ENCODE results near the gene HEBP1.

Gene HEBP1

DNA sequence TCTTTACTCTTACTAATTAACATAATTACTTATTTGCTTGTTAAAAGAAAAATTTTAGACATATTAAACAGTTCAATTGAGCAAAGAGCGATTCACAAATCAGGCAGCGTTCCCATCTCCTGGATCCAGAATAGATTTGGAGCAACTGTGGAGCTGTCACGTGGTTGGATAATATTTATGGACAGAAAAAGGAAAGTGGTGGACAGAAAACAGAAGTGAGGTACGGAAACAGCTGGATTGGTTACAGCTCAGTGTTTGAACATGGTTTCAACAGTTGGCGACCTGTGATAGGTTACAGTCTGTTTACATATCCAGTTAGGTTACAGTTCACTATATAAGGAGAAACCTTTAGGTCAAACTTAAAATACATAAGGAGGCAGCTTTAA is 24.5 kb upstream of the HEBP1 start:
- H3K27ac ChIP-seq (ENCODE audit: low read length): no peak overlapping the region
- H3K36me3 ChIP-seq (ENCODE audit: control insufficient read depth, insufficient read depth, low read length): no peaks in the 10 kb centered on the region
- 0 out of 2 replicates have a peak, but pooled peaks cover 2% of the 10 kb centered on the region for H3K4me1 ChIP-seq (ENCODE audit: control insufficient read depth, insufficient read depth, low read length)
- H3K27me3 ChIP-seq (ENCODE audit: control insufficient read depth, insufficient read depth, low read length): peaks cover 1% of the 10 kb centered on the region; the same call in 1 of the 2 replicates
- H3K9me3 ChIP-seq (ENCODE audit: control insufficient read depth, insufficient read depth, low read length): no peaks in the 10 kb centered on the region
- WGBS (ENCODE audit: insufficient coverage, insufficient read length): no CpG with 5 or more reads among the region's 5 CpGs
- no peak overlapping the region for H3K4me3 ChIP-seq (ENCODE audit: low read length)
- DNase-seq (ENCODE audit: low read depth, low spot score): no peak

DNA sequence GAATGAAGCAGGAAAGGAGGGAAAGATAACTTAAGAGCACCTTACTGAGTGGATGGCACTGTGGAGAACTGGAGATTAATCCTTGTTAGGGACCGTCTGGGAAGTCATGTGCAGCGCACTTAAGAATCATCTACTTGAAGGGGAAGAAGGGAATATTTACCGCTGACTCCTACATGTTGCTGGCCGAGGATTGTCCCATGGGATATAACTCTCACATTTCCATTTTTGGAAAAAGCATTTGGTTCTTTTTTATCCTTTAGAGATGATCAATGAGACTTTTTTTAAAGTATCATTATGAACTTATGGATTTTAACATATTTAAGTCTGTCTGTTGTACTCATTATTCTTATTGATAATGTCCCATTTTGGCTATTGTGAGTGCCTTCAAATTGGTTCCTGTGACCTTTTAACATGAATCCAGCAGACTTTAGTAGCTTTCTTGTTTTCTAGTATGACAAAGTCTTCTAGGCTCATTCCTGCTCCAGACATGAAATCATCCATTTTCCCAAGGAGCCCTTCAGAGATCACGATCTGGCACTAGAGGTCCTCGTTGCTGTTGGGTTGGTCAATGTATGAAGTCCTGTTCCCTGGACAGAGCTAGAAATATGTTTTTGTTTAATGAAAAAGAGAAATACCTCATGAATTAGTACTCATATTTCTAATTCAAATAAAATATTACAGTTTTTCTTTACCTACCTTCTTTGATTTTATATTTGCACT is 23.9 kb upstream of the HEBP1 start:
- H3K9me3 ChIP-seq (ENCODE audit: control insufficient read depth, insufficient read depth, low read length): no peaks in the 10 kb centered on the region
- no CpG with 5 or more reads among the region's 6 CpGs for WGBS (ENCODE audit: insufficient coverage, insufficient read length)
- H3K4me1 ChIP-seq (ENCODE audit: control insufficient read depth, insufficient read depth, low read length): 0 out of 2 replicates have a peak, but pooled peaks cover under 1% of the 10 kb centered on the region
- no peak overlapping the region for H3K27ac ChIP-seq (ENCODE audit: low read length)
- no peaks in the 10 kb centered on the region for H3K36me3 ChIP-seq (ENCODE audit: control insufficient read depth, insufficient read depth, low read length)
- peaks cover 1% of the 10 kb centered on the region; the same call in 1 of the 2 replicates for H3K27me3 ChIP-seq (ENCODE audit: control insufficient read depth, insufficient read depth, low read length)
- no peak for DNase-seq (ENCODE audit: low read depth, low spot score)
- no peak overlapping the region for H3K4me3 ChIP-seq (ENCODE audit: low read length)

DNA sequence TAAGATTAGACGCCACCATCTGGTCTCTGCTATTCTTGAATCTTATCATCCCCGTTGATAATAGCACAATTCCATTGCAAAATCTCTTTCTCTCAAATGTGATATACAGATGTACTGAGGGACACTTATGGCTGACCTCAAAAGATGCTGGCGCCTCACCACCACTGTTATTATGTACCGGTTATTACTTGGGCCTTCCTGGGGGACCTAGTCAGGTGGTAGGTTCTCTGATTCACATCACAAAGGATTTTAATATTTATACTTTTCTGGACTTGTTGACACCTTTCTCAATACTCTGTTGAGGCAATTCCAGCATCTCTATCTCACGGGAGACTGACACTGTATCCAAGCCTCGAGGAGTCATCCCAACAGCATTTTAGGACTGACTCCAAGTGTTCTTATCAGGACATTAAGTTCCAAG is 22.8 kb upstream of the HEBP1 start:
- no CpG with 5 or more reads among the region's 6 CpGs for WGBS (ENCODE audit: insufficient coverage, insufficient read length)

DNA sequence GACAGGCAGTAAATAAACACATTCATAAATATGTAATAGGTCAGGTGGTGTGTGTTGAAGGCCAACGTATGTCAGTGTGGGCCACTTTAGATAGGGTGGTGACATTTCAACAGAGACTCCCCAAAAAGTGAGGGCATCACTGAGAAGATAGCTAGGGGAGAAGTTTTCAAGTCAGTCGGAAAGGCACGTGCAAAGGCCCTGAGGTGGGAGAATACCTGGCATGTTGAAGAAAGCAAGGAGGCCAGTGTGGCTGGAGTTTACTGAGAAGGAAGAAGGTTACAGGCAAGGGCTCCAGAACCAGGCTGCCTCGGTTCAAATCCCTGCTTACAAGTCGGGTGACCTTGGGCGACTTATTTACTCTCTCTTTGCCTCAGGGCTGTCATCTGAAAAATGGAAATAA is 11.0 kb upstream of the HEBP1 start:
- H3K9me3 ChIP-seq (ENCODE audit: control insufficient read depth, insufficient read depth, low read length): no peaks in the 10 kb centered on the region
- no CpG with 5 or more reads among the region's 6 CpGs for WGBS (ENCODE audit: insufficient coverage, insufficient read length)
- DNase-seq (ENCODE audit: low read depth, low spot score): no peak

More for the DNA sequence above, 22.8 kb upstream of the HEBP1 start:
- Histone ChIP-seq H3K9me3 (ENCODE audit: control insufficient read depth, insufficient read depth, low read length) (no peaks in the 10 kb centered on the region), H3K27ac (ENCODE audit: low read length) (no peak overlapping the region), H3K4me1 (ENCODE audit: control insufficient read depth, insufficient read depth, low read length) (no peaks in the 10 kb centered on the region), H3K36me3 (ENCODE audit: control insufficient read depth, insufficient read depth, low read length) (no peaks in the 10 kb centered on the region), H3K27me3 (ENCODE audit: control insufficient read depth, insufficient read depth, low read length) (no peaks in the 10 kb centered on the region), H3K4me3 (ENCODE audit: low read length) (no peak overlapping the region)
- no peak for DNase-seq (ENCODE audit: low read depth, low spot score)

DNA sequence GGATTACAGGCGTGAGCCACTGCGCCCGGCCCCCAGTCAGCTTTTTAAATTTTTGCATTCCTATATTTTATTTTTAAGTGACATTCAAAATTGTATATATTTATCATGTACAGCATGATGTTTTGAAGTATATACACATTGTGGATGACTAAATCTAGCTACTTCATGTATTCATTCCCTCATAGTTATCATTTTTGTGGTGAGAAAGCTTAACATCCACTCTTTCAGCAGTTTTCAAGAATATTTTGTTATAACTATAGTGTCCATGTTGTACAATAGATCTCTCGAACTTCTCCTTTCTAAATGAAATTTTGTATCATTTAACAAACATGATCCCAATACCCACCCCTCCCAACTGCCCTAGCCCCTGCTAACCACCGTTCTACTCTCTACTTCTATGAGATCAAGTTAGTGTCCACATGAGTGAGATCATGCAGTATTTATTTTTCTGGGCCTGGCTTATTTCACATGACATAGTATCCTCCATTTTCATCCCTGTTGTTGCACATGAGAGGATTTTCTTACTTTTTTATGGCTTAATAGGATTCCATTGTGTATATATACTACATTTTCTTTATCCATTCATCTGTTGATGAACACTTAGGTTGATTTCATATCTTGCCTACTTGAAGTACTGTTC is 8.8 kb upstream of the HEBP1 start:
- DNase-seq (ENCODE audit: low read depth, low spot score): no peak
- Histone ChIP-seq H3K4me1 (ENCODE audit: control insufficient read depth, insufficient read depth, low read length) (0 out of 2 replicates have a peak, but pooled peaks cover 1% of the 10 kb centered on the region), H3K27me3 (ENCODE audit: control insufficient read depth, insufficient read depth, low read length) (no peaks in the 10 kb centered on the region), H3K27ac (ENCODE audit: low read length) (no peak overlapping the region), H3K36me3 (ENCODE audit: control insufficient read depth, insufficient read depth, low read length) (no peaks in the 10 kb centered on the region), H3K4me3 (ENCODE audit: low read length) (no peak overlapping the region), H3K9me3 (ENCODE audit: control insufficient read depth, insufficient read depth, low read length) (no peaks in the 10 kb centered on the region)
- no CpG with 5 or more reads among the region's 5 CpGs for WGBS (ENCODE audit: insufficient coverage, insufficient read length)

More for the DNA sequence above, 11.0 kb upstream of the HEBP1 start:
- no peak overlapping the region for H3K27ac ChIP-seq (ENCODE audit: low read length)
- H3K4me3 ChIP-seq (ENCODE audit: low read length): no peak overlapping the region
- no peaks in the 10 kb centered on the region for H3K27me3 ChIP-seq (ENCODE audit: control insufficient read depth, insufficient read depth, low read length)
- H3K4me1 ChIP-seq (ENCODE audit: control insufficient read depth, insufficient read depth, low read length): 0 out of 2 replicates have a peak, but pooled peaks cover 1% of the 10 kb centered on the region
- no peaks in the 10 kb centered on the region for H3K36me3 ChIP-seq (ENCODE audit: control insufficient read depth, insufficient read depth, low read length)

DNA sequence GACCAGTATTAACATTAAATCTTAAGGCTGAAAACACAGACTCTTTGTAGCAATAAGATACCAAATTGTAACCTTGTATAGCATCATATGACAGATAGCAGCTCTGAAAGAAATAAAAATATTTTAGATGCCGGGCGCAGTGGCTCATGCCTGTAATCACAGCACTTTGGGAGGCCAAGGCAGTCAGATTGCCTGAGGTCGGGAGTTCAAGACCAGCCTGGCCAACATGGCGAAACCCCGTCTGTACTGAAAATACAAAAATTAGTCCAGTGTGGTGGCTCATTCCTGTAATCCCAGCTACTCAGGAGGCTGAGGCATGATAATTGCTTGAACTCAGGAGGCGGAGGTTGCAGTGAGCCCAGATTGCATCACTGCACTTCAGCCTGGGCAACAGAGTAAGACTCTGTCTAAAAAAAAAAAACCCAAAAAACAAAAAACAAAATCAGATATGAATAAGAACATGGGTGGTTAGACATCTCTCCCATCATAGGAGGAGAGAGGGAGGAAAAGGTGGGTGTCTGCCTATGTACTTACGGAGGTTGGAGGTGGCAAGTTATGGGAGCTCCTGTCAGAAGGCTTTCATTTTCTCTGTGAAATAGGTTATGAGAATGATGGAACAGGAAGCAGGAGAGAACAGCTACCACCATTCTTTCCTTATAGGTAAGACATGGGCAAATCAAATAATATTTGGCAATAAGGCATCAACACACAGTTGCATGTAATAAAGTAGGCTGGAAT is 7.6 kb upstream of the HEBP1 start:
- H3K36me3 ChIP-seq (ENCODE audit: control insufficient read depth, insufficient read depth, low read length): no peaks in the 10 kb centered on the region
- no peaks in the 10 kb centered on the region for H3K27me3 ChIP-seq (ENCODE audit: control insufficient read depth, insufficient read depth, low read length)
- no peak overlapping the region for H3K27ac ChIP-seq (ENCODE audit: low read length)
- DNase-seq (ENCODE audit: low read depth, low spot score): no peak
- H3K4me1 ChIP-seq (ENCODE audit: control insufficient read depth, insufficient read depth, low read length): 0 out of 2 replicates have a peak, but pooled peaks cover 1% of the 10 kb centered on the region
- H3K9me3 ChIP-seq (ENCODE audit: control insufficient read depth, insufficient read depth, low read length): no peaks in the 10 kb centered on the region
- WGBS (ENCODE audit: insufficient coverage, insufficient read length): no CpG with 5 or more reads among the region's 7 CpGs
- no peak overlapping the region for H3K4me3 ChIP-seq (ENCODE audit: low read length)

DNA sequence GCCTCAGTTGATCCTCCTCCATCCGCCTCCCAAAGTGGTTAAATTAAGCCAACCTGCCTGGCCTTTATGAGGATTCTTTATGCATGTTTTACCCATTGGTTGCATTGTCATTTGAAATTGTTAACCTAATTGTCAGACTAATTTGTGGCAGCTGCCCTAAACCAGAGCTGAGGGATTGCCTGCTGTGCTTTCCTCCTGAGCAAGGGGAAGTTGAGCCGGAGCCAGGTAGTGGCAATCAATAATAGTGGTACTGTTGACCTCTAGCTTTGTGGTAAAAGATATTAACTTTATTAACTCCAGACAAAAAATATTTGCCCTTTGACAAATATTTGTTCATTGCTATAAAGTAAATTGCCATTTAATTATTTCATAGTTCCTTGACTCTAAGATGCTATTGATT is 5.6 kb upstream of the HEBP1 start:
- no peak overlapping the region for H3K27ac ChIP-seq (ENCODE audit: low read length)
- no peaks in the 10 kb centered on the region; the same call in 1 of the 2 replicates for H3K27me3 ChIP-seq (ENCODE audit: control insufficient read depth, insufficient read depth, low read length)
- no peaks in the 10 kb centered on the region for H3K9me3 ChIP-seq (ENCODE audit: control insufficient read depth, insufficient read depth, low read length)
- DNase-seq (ENCODE audit: low read depth, low spot score): no peak
- H3K36me3 ChIP-seq (ENCODE audit: control insufficient read depth, insufficient read depth, low read length): no peaks in the 10 kb centered on the region
- no CpG with 5 or more reads among the region's 2 CpGs for WGBS (ENCODE audit: insufficient coverage, insufficient read length)
- no peak overlapping the region for H3K4me3 ChIP-seq (ENCODE audit: low read length)
- H3K4me1 ChIP-seq (ENCODE audit: control insufficient read depth, insufficient read depth, low read length): peaks cover 5% of the 10 kb centered on the region; the same call in 1 of the 2 replicates

DNA sequence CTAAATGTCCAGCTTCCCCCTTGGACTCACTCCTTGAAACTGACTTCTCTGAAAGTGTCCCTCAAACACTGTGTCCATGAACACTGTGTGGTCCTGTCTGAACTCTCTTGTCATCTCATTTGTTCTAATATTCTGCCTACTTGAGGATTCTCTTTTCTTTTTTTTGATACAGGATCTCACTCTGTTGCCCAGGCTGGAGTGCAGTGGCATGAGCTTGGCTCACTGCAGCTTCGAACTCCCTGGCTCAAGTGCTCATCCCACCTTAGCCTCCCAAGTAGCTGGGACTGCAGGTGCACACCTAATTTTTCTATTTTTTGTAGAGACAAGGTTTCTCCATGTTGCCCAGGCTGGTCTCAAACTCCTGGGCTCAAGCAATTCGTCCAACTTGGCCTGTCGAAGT is 4.9 kb upstream of the HEBP1 start:
- no CpG with 5 or more reads among the region's 3 CpGs for WGBS (ENCODE audit: insufficient coverage, insufficient read length)
- peaks cover 5% of the 10 kb centered on the region; the same call in 1 of the 2 replicates for H3K4me1 ChIP-seq (ENCODE audit: control insufficient read depth, insufficient read depth, low read length)

DNA sequence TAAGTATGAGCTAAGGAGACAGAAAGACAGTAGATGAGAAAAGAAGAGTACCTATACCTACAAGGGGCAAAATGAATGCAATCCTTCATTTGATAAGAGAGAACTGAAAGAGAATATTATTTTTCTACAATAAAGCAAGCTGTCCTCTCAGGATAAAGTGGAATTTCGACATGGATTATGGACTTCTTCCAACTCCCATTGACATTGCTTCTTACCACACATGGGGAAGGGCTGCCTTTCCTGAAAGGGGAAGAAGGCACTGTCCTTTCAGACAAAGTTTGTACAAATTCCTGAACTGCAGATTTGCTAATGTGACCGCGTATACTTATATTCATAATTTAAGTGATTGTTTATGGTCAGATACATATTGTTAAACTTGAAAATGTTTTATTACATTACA is 4.3 kb upstream of the HEBP1 start:
- Histone ChIP-seq H3K9me3 (ENCODE audit: control insufficient read depth, insufficient read depth, low read length) (no peaks in the 10 kb centered on the region), H3K27me3 (ENCODE audit: control insufficient read depth, insufficient read depth, low read length) (no peaks in the 10 kb centered on the region; the same call in 1 of the 2 replicates), H3K4me1 (ENCODE audit: control insufficient read depth, insufficient read depth, low read length) (peaks cover 5% of the 10 kb centered on the region; the same call in 1 of the 2 replicates), H3K4me3 (ENCODE audit: low read length) (no peak overlapping the region), H3K36me3 (ENCODE audit: control insufficient read depth, insufficient read depth, low read length) (no peaks in the 10 kb centered on the region), H3K27ac (ENCODE audit: low read length) (no peak overlapping the region)
- WGBS (ENCODE audit: insufficient coverage, insufficient read length): no CpG with 5 or more reads among the region's 3 CpGs
- DNase-seq (ENCODE audit: low read depth, low spot score): no peak

More for the DNA sequence above, 4.9 kb upstream of the HEBP1 start:
- no peak overlapping the region for H3K4me3 ChIP-seq (ENCODE audit: low read length)
- DNase-seq (ENCODE audit: low read depth, low spot score): no peak
- no peaks in the 10 kb centered on the region for H3K36me3 ChIP-seq (ENCODE audit: control insufficient read depth, insufficient read depth, low read length)
- H3K9me3 ChIP-seq (ENCODE audit: control insufficient read depth, insufficient read depth, low read length): no peaks in the 10 kb centered on the region
- H3K27me3 ChIP-seq (ENCODE audit: control insufficient read depth, insufficient read depth, low read length): no peaks in the 10 kb centered on the region; the same call in 1 of the 2 replicates
- H3K27ac ChIP-seq (ENCODE audit: low read length): no peak overlapping the region
